Vagina (tissue), 2 donors: Measurements from ENCODE around the gene KCNK16. TPM values are rescaled to one million over a fixed set of nuclear protein-coding genes. Genes with fewer than 3 reads are reported as not detected.

Experiments
- DNase-seq, 2 donors: peaks; one replicate each; pipeline ENCODE4 v3.0.0-alpha.2; 2017; ENCODE audit errors: extremely low spot score in 2 of 2
- H3K27ac ChIP-seq: fragments of 200-600 bp; sonication (generic); one replicate; pipeline ENCODE4 v1.5.1; 2019
- H3K27me3 ChIP-seq: fragments of 200-600 bp; sonication (generic); one replicate; pipeline ENCODE4 v1.5.1; 2019
- H3K36me3 ChIP-seq, 2 donors: fragments of 200-600 bp; sonication (generic); one replicate each; pipeline ENCODE4 v1.5.1; 2017 to 2019
- H3K4me1 ChIP-seq: fragments of 200-600 bp; sonication (generic); one replicate; pipeline ENCODE4 v1.5.1; 2019
- H3K4me3 ChIP-seq, 2 donors: fragments of 200-600 bp; sonication (generic); 1 replicate in 1 of 2; 2 replicates in 1 of 2; pipeline ENCODE4 v1.5.1; 2016 to 2019
- H3K9me3 ChIP-seq: fragments of 200-600 bp; sonication (generic); one replicate; pipeline ENCODE4 v1.5.1; 2019
- CTCF ChIP-seq, 3 experiments: fragments of 450-650 bp in 2 of 3; fragments of 200-600 bp in 1 of 3; sonication (generic) in 1 of 3; IDR thresholded peaks; one replicate each; pipeline ENCODE4 v1.5.1; 2017 to 2019; ENCODE audit warnings: antibody characterized with exemption in 3 of 3, mild to moderate bottlenecking in 2 of 3, moderate library complexity in 2 of 3
- POLR2A ChIP-seq, 2 donors: fragments of 450-650 bp; IDR thresholded peaks; one replicate each; pipeline ENCODE4 v1.6.1; 2017; ENCODE audit warnings: antibody characterized with exemption in 2 of 2, mild to moderate bottlenecking in 2 of 2, moderate library complexity in 2 of 2
- POLR2AphosphoS5 ChIP-seq, 2 donors: sonication (generic); formaldehyde crosslinking; IDR thresholded peaks; one replicate each; pipeline ENCODE4 v1.9.0; 2017; ENCODE audit warnings: antibody characterized with exemption in 2 of 2, mild to moderate bottlenecking in 2 of 2, low read depth in 1 of 2; ENCODE audit not compliant: insufficient read depth in 1 of 2
- intact Hi-C: fragments of 100-400 bp; cut with DNase I; formaldehyde crosslinking; loops from one replicate; pipeline ENCODE4 v1.15.1; 2023
- total RNA-seq: library from RNA; depleted of rRNA; stranded (reverse); fragments of >200 nt; gene quantifications from one replicate; pipeline ENCODE4 v1.2.3, GENCODE V29; 2016

KCNK16 gene
- total RNA-seq, 1 donor from 2014 or later, result not detected

- DNase-seq, result no peak
- Histone ChIP-seq H3K27ac (no peak overlapping the region), H3K27me3 (no peaks in the 10 kb centered on the region), H3K36me3 (no peaks in the 10 kb centered on the region), H3K4me1 (no peaks in the 10 kb centered on the region), H3K4me3 (no peak overlapping the region), H3K9me3 (no peaks in the 10 kb centered on the region)
- intact Hi-C loops, result no loop called here
- TF ChIP-seq POLR2AphosphoS5 (IDR thresholded peaks at IDR 0.05; ENCODE audit: insufficient read depth in 1 of 2, low read depth in 1 of 2), result no peak
- no peak for TF ChIP-seq POLR2A (IDR thresholded peaks at IDR 0.05)
- no peak for TF ChIP-seq CTCF (IDR thresholded peaks at IDR 0.05)
These were observed 26.2 kb upstream of the KCNK16 start for GRCh38 chr6:39348740-39349139.

- intact Hi-C loops, result no loop called here
- Histone ChIP-seq H3K4me1 (no peaks in the 10 kb centered on the region), H3K27ac (no peak overlapping the region), H3K36me3 (no peaks in the 10 kb centered on the region), H3K4me3 (no peak overlapping the region), H3K9me3 (no peaks in the 10 kb centered on the region), H3K27me3 (no peaks in the 10 kb centered on the region)
- TF ChIP-seq POLR2A (IDR thresholded peaks at IDR 0.05) (no peak), POLR2AphosphoS5 (IDR thresholded peaks at IDR 0.05; ENCODE audit: insufficient read depth in 1 of 2, low read depth in 1 of 2) (no peak), CTCF (IDR thresholded peaks at IDR 0.05) (peak; percentile 62 to 76 (median 72))
- DNase-seq, result no peak
These were observed 25.5 kb upstream of the KCNK16 start for GRCh38 chr6:39347906-39348585.

GRCh38 chr6:39347206-39347605 is 24.7 kb upstream of the KCNK16 start:
- intact Hi-C loops, result no loop called here
- H3K27me3 ChIP-seq, result no peaks in the 10 kb centered on the region
- no peak for DNase-seq
- no peak for TF ChIP-seq CTCF (IDR thresholded peaks at IDR 0.05)
- no peak for TF ChIP-seq POLR2AphosphoS5 (IDR thresholded peaks at IDR 0.05; ENCODE audit: insufficient read depth in 1 of 2, low read depth in 1 of 2)
- TF ChIP-seq POLR2A (IDR thresholded peaks at IDR 0.05), result no peak
- no peaks in the 10 kb centered on the region for H3K4me1 ChIP-seq
- H3K27ac ChIP-seq, result no peak overlapping the region
- H3K9me3 ChIP-seq, result no peaks in the 10 kb centered on the region
- no peaks in the 10 kb centered on the region for H3K36me3 ChIP-seq
- H3K4me3 ChIP-seq, result no peak overlapping the region

DNA sequence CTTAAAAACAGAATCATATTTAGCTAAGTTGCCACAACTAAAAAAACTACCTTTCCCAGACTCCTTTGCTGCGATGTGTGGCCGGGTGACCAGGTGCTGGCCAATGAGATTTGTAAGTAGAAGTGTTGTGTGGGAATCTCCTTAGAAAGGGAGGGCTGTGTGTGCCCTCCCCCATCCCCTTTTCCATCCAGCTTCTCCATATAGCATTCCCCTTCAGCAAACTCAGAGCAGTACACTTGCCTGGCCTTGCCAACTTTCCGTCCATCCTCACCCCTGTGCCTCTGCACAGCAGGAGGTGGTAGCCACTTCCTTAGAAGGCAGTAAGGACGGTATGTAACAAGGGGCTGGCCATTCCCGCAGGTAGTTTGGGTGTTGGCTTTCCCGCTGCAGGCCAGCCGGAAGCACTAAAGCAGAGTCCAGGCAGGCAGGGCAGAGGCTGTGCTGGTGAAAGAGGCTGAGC is 22.3 kb upstream of the KCNK16 start:
- Histone ChIP-seq H3K27me3 (no peaks in the 10 kb centered on the region), H3K4me1 (no peaks in the 10 kb centered on the region), H3K9me3 (no peaks in the 10 kb centered on the region), H3K27ac (no peak overlapping the region), H3K4me3 (no peak overlapping the region), H3K36me3 (no peaks in the 10 kb centered on the region)
- intact Hi-C loops, result no loop called here
- TF ChIP-seq POLR2A (IDR thresholded peaks at IDR 0.05) (no peak), CTCF (IDR thresholded peaks at IDR 0.05) (no peak), POLR2AphosphoS5 (IDR thresholded peaks at IDR 0.05; ENCODE audit: insufficient read depth in 1 of 2, low read depth in 1 of 2) (no peak)
- no peak for DNase-seq

DNA sequence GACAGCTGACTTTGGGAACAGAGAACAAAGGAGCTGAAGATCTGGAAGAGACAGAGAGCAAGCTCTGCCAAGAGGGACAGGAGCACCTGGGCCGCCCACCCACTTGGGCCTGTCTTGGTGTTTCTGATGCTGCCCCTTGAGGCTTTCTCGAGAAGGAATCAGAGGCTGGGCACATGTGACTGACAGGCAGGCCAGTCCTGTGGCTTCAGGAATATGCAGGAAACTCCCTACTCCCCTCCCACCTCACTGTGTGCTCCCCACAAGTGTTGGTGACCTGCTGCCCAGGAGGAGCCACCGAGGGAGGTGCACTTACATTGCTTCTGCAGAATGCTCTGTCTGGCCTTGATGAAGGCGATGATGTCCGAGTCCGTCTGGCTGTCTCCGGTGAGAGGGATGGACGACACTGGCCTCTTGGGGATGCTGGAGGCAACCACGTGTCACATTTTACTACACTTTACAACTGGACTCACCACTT is 20.9 kb upstream of the KCNK16 start:
- H3K9me3 ChIP-seq, result no peaks in the 10 kb centered on the region
- H3K27ac ChIP-seq, result no peak overlapping the region
- H3K27me3 ChIP-seq, result no peaks in the 10 kb centered on the region
- no peak for DNase-seq
- intact Hi-C loops, result no loop called here
- H3K4me1 ChIP-seq, result no peaks in the 10 kb centered on the region
- H3K36me3 ChIP-seq, result no peaks in the 10 kb centered on the region
- H3K4me3 ChIP-seq, result no peak overlapping the region
- TF ChIP-seq POLR2A (IDR thresholded peaks at IDR 0.05), result no peak
- no peak for TF ChIP-seq POLR2AphosphoS5 (IDR thresholded peaks at IDR 0.05; ENCODE audit: insufficient read depth in 1 of 2, low read depth in 1 of 2)
- no peak for TF ChIP-seq CTCF (IDR thresholded peaks at IDR 0.05)
